ENCODE measurements around the gene LUM.

GRCh38 chr12:91074851-91075250 lies 36.4 kb downstream of the LUM start:
- TF ChIP-seq POLR2A (IDR thresholded peaks at IDR 0.05; ENCODE audit: low read depth, low read length) (no peak), TAF1 (IDR thresholded peaks at IDR 0.05; ENCODE audit: borderline replicate concordance, low read depth, low read length) (no peak)
